ENCODE measurements around the gene HNRNPC. TPM values are rescaled to one million over a fixed set of nuclear protein-coding genes. Genes with fewer than 3 reads are reported as not detected.
"Not testable (repeated sequence)": the region's sequence is repeated elsewhere in the genome, so short reads cannot be mapped to it uniquely, and the experiment has no call there.

The HNRNPC gene
- total RNA-seq, 4 donors from 2014 or later: 356 to 544 (median 505) TPM

- Histone ChIP-seq H3K36me3 (no peaks in the 10 kb centered on the region), H3K4me1 (no peaks in the 10 kb centered on the region), H3K4me3 (no peak overlapping the region), H3K27me3 (peaks cover 11% of the 10 kb centered on the region), H3K9me3 (peaks cover 0 to 6% (median 0%) of the 10 kb centered on the region in 3 donors), H3K27ac (no peak overlapping the region)
- WGBS, 2 donors (ENCODE audit: low coverage in 1 of 2): 51 to 58% methylated on average over 2 of the region's 2 CpGs
- TF ChIP-seq EP300 (IDR thresholded peaks at IDR 0.05): no peak
- TF ChIP-seq POLR2AphosphoS5 (IDR thresholded peaks at IDR 0.05): no peak
- TF ChIP-seq POLR2A (IDR thresholded peaks at IDR 0.05): no peak
- TF ChIP-seq CTCF (IDR thresholded peaks at IDR 0.05): no peak
- ATAC-seq: no peak
Observed at GRCh38 chr14:21171128-21171527, 98.1 kb downstream of the HNRNPC start.

- ATAC-seq: no peak
- TF ChIP-seq CTCF (IDR thresholded peaks at IDR 0.05): no peak
- Histone ChIP-seq H3K27me3 (peaks cover 11% of the 10 kb centered on the region), H3K4me1 (peaks cover 0 to 5% (median 0%) of the 10 kb centered on the region in 3 donors), H3K36me3 (no peaks in the 10 kb centered on the region), H3K27ac (no peak overlapping the region), H3K4me3 (no peak overlapping the region), H3K9me3 (peaks cover 0 to 6% (median 0%) of the 10 kb centered on the region in 3 donors)
- 100% methylated on average over 1 of the region's 4 CpGs; no CpG with 5 or more reads in 1 of the 2 donors for WGBS, 2 donors (ENCODE audit: low coverage in 1 of 2)
Observed at GRCh38 chr14:21169573-21169972, 99.7 kb downstream of the HNRNPC start.

- ATAC-seq: no peak
- peaks cover 0 to 5% (median 0%) of the 10 kb centered on the region in 3 donors for H3K4me1 ChIP-seq
- 69 to 90% methylated on average over 2 of the region's 8 CpGs for WGBS, 2 donors (ENCODE audit: low coverage in 1 of 2)
Observed at GRCh38 chr14:21168055-21168454, 101.2 kb downstream of the HNRNPC start.

GRCh38 chr14:21165670-21166069 lies 103.6 kb downstream of the HNRNPC start:
- 17 to 20% methylated on average over 1 of the region's 1 CpG for WGBS, 2 donors (ENCODE audit: low coverage in 1 of 2)
- peaks cover 11% of the 10 kb centered on the region for H3K27me3 ChIP-seq
- H3K9me3 ChIP-seq, H3K4me3 ChIP-seq, ATAC-seq, H3K27ac ChIP-seq, H3K4me1 ChIP-seq, H3K36me3 ChIP-seq: not testable (repeated sequence)

More at GRCh38 chr14:21168055-21168454, 101.2 kb downstream of the HNRNPC start:
- no peak overlapping the region for H3K4me3 ChIP-seq
- no peaks in the 10 kb centered on the region for H3K36me3 ChIP-seq
- H3K9me3 ChIP-seq: peaks cover 0 to 4% (median 0%) of the 10 kb centered on the region in 3 donors
- H3K27ac ChIP-seq: no peak overlapping the region
- H3K27me3 ChIP-seq: peaks cover 11% of the 10 kb centered on the region
- TF ChIP-seq EP300 (IDR thresholded peaks at IDR 0.05): no peak
- no peak for TF ChIP-seq CTCF (IDR thresholded peaks at IDR 0.05)
- no peak for TF ChIP-seq POLR2AphosphoS5 (IDR thresholded peaks at IDR 0.05)
- TF ChIP-seq POLR2A (IDR thresholded peaks at IDR 0.05): no peak

GRCh38 chr14:21165002-21165605 lies 104.1 kb downstream of the HNRNPC start:
- not testable (repeated sequence) for H3K36me3 ChIP-seq, H3K4me3 ChIP-seq, H3K9me3 ChIP-seq, H3K27ac ChIP-seq, H3K4me1 ChIP-seq, ATAC-seq
- WGBS, 2 donors (ENCODE audit: low coverage in 1 of 2): 35 to 100% methylated on average over 1 to 2 of the region's 7 CpGs
- peaks cover 11% of the 10 kb centered on the region for H3K27me3 ChIP-seq

GRCh38 chr14:21163871-21164291 lies 105.4 kb downstream of the HNRNPC start:
- ATAC-seq: no peak
- WGBS, 2 donors (ENCODE audit: low coverage in 1 of 2): 55 to 61% methylated on average over 4 of the region's 4 CpGs

More at GRCh38 chr14:21163871-21164291, 105.4 kb downstream of the HNRNPC start:
- Histone ChIP-seq H3K9me3 (no peaks in the 10 kb centered on the region), H3K36me3 (no peaks in the 10 kb centered on the region), H3K4me3 (no peak overlapping the region), H3K27ac (no peak overlapping the region), H3K4me1 (peaks cover 0 to 5% (median 0%) of the 10 kb centered on the region in 3 donors), H3K27me3 (peaks cover 2% of the 10 kb centered on the region)
- no peak for TF ChIP-seq EP300 (IDR thresholded peaks at IDR 0.05)
- no peak for TF ChIP-seq CTCF (IDR thresholded peaks at IDR 0.05)
- no peak for TF ChIP-seq POLR2A (IDR thresholded peaks at IDR 0.05)

All from gastroesophageal sphincter (tissue), 4 donors.